CD8-positive, alpha-beta memory T cell (primary cell): ENCODE results near the gene TMEM164. TPM values are rescaled to one million over a fixed set of nuclear protein-coding genes. Genes with fewer than 3 reads are reported as not detected.

Experiments used
- CTCF ChIA-PET: fragments of 350-600 bp; sonication (Branson Sonifier 250); formaldehyde crosslinking; loops from one replicate; lab custom pipeline; 2021; ENCODE audit warnings: antibody characterized with exemption; lab: Charles Lee
- POLR2A ChIA-PET: fragments of 350-600 bp; sonication (Branson Sonifier 250); formaldehyde crosslinking; loops from one replicate; lab custom pipeline; 2021; ENCODE audit warnings: antibody characterized with exemption; lab: Charles Lee
- DNase-seq, 5 donors: peaks; one replicate each; pipeline versions ENCODE4 v3.0.0 to v3.0.0-alpha.2; 2020 to 2022; ENCODE audit warnings: mixed read lengths in 1 of 5
- H3K27ac ChIP-seq: one replicate; pipeline ENCODE4 v1.7.0; 2013; ENCODE audit warnings: low read depth, mild to moderate bottlenecking, low read length, moderate library complexity
- H3K27me3 ChIP-seq: 2 replicates; pipeline ENCODE4 v1.7.0; 2013; ENCODE audit warnings: low read length, mild to moderate bottlenecking; ENCODE audit not compliant: insufficient read depth, poor library complexity, severe bottlenecking
- H3K36me3 ChIP-seq: 2 replicates; pipeline ENCODE4 v1.7.0; 2013; ENCODE audit warnings: mild to moderate bottlenecking, low read length, moderate library complexity; ENCODE audit not compliant: insufficient read depth
- H3K4me1 ChIP-seq: 2 replicates; pipeline ENCODE4 v1.7.0; 2013; ENCODE audit warnings: mild to moderate bottlenecking, low read length, moderate library complexity; ENCODE audit not compliant: insufficient read depth
- H3K4me3 ChIP-seq: 2 replicates; pipeline ENCODE4 v1.7.0; 2013; ENCODE audit warnings: mild to moderate bottlenecking, low read length
- H3K9me3 ChIP-seq: 2 replicates; pipeline ENCODE4 v1.7.0; 2013; ENCODE audit warnings: mild to moderate bottlenecking, low read length
- H3K27ac Mint-ChIP-seq, 8 donors: one replicate each; pipeline ENCODE4 v1.8.0; 2020 to 2021; ENCODE audit warnings: mixed read lengths in 8 of 8, mild to moderate bottlenecking in 6 of 8, inconsistent platforms in 3 of 8, moderate library complexity in 3 of 8
- H3K27me3 Mint-ChIP-seq, 2 donors: one replicate each; pipeline ENCODE4 v1.8.0; 2020 to 2021; ENCODE audit warnings: mixed read lengths in 2 of 2, mild to moderate bottlenecking in 1 of 2, moderate library complexity in 1 of 2
- H3K36me3 Mint-ChIP-seq, 3 donors: one replicate each; pipeline ENCODE4 v1.8.0; 2020 to 2021; ENCODE audit warnings: mixed read lengths in 3 of 3, inconsistent platforms in 1 of 3, mild to moderate bottlenecking in 1 of 3
- H3K4me1 Mint-ChIP-seq, 3 donors: one replicate each; pipeline ENCODE4 v1.8.0; 2020 to 2021; ENCODE audit warnings: mixed read lengths in 3 of 3, inconsistent platforms in 1 of 3, mild to moderate bottlenecking in 1 of 3
- H3K4me3 Mint-ChIP-seq, 7 donors: one replicate each; pipeline ENCODE4 v1.8.0; 2020 to 2021; ENCODE audit warnings: mixed read lengths in 7 of 7, mild to moderate bottlenecking in 6 of 7, moderate library complexity in 4 of 7, inconsistent platforms in 2 of 7
- H3K9me3 Mint-ChIP-seq, 5 donors: one replicate each; pipeline ENCODE4 v1.8.0; 2020 to 2022; ENCODE audit warnings: mixed read lengths in 5 of 5, mild to moderate bottlenecking in 3 of 5, moderate library complexity in 2 of 5, inconsistent platforms in 1 of 5
- polyA plus RNA-seq: library from polyadenylated mRNA; unstranded; fragments of 300-500 nt; fragmentation: Illumina TruSeq; gene quantifications from one replicate; pipeline ENCODE4 v1.2.3, GENCODE V29; 2021
- total RNA-seq, 2 experiments: library from RNA; stranded (reverse); gene quantifications; one replicate each; pipeline ENCODE4 v1.2.3, GENCODE V29; 2021

The TMEM164 gene
- total and polyA plus RNA-seq, 3 experiments from 2014 or later = 3.2 to 13.2 (median 11.6) TPM

- CTCF ChIA-PET = no interaction called here
- H3K36me3 Mint-ChIP-seq = peaks cover 0 to 42% (median 1%) of the 10 kb centered on the region in 3 donors
- H3K9me3 Mint-ChIP-seq = no peaks in the 10 kb centered on the region
- POLR2A ChIA-PET = no interaction called here
- H3K4me1 Mint-ChIP-seq = peaks cover 0 to 4% (median 0%) of the 10 kb centered on the region in 3 donors
- H3K27ac Mint-ChIP-seq = no peak overlapping the region
- peaks cover 0 to 2% of the 10 kb centered on the region in 2 donors for H3K27me3 Mint-ChIP-seq
- no peak overlapping the region for H3K4me3 ChIP-seq
- no peaks in the 10 kb centered on the region for H3K27me3 ChIP-seq
- H3K27ac ChIP-seq = no peak overlapping the region
- no peak for DNase-seq
- no peaks in the 10 kb centered on the region for H3K9me3 ChIP-seq
- no peaks in the 10 kb centered on the region for H3K4me1 ChIP-seq
- no peak overlapping the region for H3K4me3 Mint-ChIP-seq
- no peaks in the 10 kb centered on the region for H3K36me3 ChIP-seq
Measured at GRCh38 chrX:110173192-110174175, 170.6 kb downstream of the TMEM164 start.

- Histone ChIP-seq H3K9me3 (no peaks in the 10 kb centered on the region), H3K36me3 (no peaks in the 10 kb centered on the region), H3K27me3 (no peaks in the 10 kb centered on the region), H3K4me1 (no peaks in the 10 kb centered on the region), H3K27ac (no peak overlapping the region), H3K4me3 (no peak overlapping the region)
- H3K4me3 Mint-ChIP-seq = no peak overlapping the region
- DNase-seq = no peak
- peaks cover 0 to 43% (median 1%) of the 10 kb centered on the region in 3 donors for H3K36me3 Mint-ChIP-seq
- ChIA-PET CTCF (interaction anchor here (1.0 kb wide), 1 partner anchor 29 kb away, joined by 3 read pairs; no protein-coding TSS in a partner anchor), POLR2A (no interaction called here)
- no peaks in the 10 kb centered on the region for H3K9me3 Mint-ChIP-seq
- peaks cover 0 to 4% of the 10 kb centered on the region in 2 donors for H3K27me3 Mint-ChIP-seq
- H3K27ac Mint-ChIP-seq = peak overlapping the region in 1 of 8 donors; percentile 19
- H3K4me1 Mint-ChIP-seq = peaks cover 0 to 10% (median 8%) of the 10 kb centered on the region in 3 donors
Measured at GRCh38 chrX:110175146-110175545, 172.2 kb downstream of the TMEM164 start.

- CTCF ChIA-PET = interaction anchor here (1.6 kb wide), 1 partner anchor 9 kb away, joined by 5 read pairs; no protein-coding TSS in a partner anchor
Measured at GRCh38 chrX:110175696-110176095, 172.8 kb downstream of the TMEM164 start.

GRCh38 chrX:110178179-110178865, 175.4 kb downstream of the TMEM164 start:
- no peaks in the 10 kb centered on the region for H3K36me3 ChIP-seq
- Mint-ChIP-seq H3K27ac (peak overlapping the region in 1 of 8 donors; percentile 85), H3K9me3 (no peaks in the 10 kb centered on the region), H3K36me3 (peaks cover 0 to 21% (median 2%) of the 10 kb centered on the region in 3 donors), H3K4me3 (no peak overlapping the region), H3K27me3 (peaks cover 0 to 12% of the 10 kb centered on the region in 2 donors), H3K4me1 (peaks cover 4 to 24% (median 14%) of the 10 kb centered on the region in 3 donors)
- H3K27ac ChIP-seq = peak overlapping the region; percentile 54
- H3K4me3 ChIP-seq = no peak overlapping the region
- DNase-seq = no peak
- H3K27me3 ChIP-seq = no peaks in the 10 kb centered on the region
- no peaks in the 10 kb centered on the region for H3K9me3 ChIP-seq
- no peaks in the 10 kb centered on the region for H3K4me1 ChIP-seq
- ChIA-PET POLR2A (interaction anchor here (0.6 kb wide), 1 partner anchor 19 kb away, joined by 3 read pairs; no protein-coding TSS in a partner anchor), CTCF (interaction anchor here (0.8 kb wide), 1 partner anchor 10 kb away, joined by 3 read pairs; no protein-coding TSS in a partner anchor)

More at GRCh38 chrX:110175696-110176095, 172.8 kb downstream of the TMEM164 start:
- Mint-ChIP-seq H3K36me3 (peaks cover 0 to 42% (median 1%) of the 10 kb centered on the region in 3 donors), H3K9me3 (no peaks in the 10 kb centered on the region), H3K4me3 (no peak overlapping the region), H3K27ac (no peak overlapping the region), H3K27me3 (peaks cover 0 to 5% of the 10 kb centered on the region in 2 donors), H3K4me1 (peaks cover 0 to 12% (median 10%) of the 10 kb centered on the region in 3 donors)
- POLR2A ChIA-PET = no interaction called here
- Histone ChIP-seq H3K4me1 (no peaks in the 10 kb centered on the region), H3K4me3 (no peak overlapping the region), H3K27ac (no peak overlapping the region), H3K9me3 (no peaks in the 10 kb centered on the region), H3K36me3 (no peaks in the 10 kb centered on the region), H3K27me3 (no peaks in the 10 kb centered on the region)
- no peak for DNase-seq

GRCh38 chrX:110180176-110180927, 177.4 kb downstream of the TMEM164 start:
- Mint-ChIP-seq H3K4me3 (no peak overlapping the region), H3K4me1 (peaks cover 12 to 26% (median 18%) of the 10 kb centered on the region in 3 donors), H3K27me3 (peaks cover 0 to 10% of the 10 kb centered on the region in 2 donors), H3K36me3 (peaks cover 0 to 13% (median 2%) of the 10 kb centered on the region in 3 donors), H3K27ac (peak overlapping the region in 4 of 8 donors; percentile 2 to 64 (median 34)), H3K9me3 (no peaks in the 10 kb centered on the region)
- no peaks in the 10 kb centered on the region for H3K27me3 ChIP-seq
- CTCF ChIA-PET = no interaction called here
- no peaks in the 10 kb centered on the region for H3K9me3 ChIP-seq
- H3K4me1 ChIP-seq = no peaks in the 10 kb centered on the region
- no peak overlapping the region for H3K27ac ChIP-seq
- H3K4me3 ChIP-seq = no peak overlapping the region
- DNase-seq = no peak
- POLR2A ChIA-PET = no interaction called here
- no peaks in the 10 kb centered on the region for H3K36me3 ChIP-seq

GRCh38 chrX:110180928-110181310, 178.0 kb downstream of the TMEM164 start:
- Histone ChIP-seq H3K4me1 (no peaks in the 10 kb centered on the region), H3K36me3 (no peaks in the 10 kb centered on the region), H3K4me3 (no peak overlapping the region), H3K27ac (no peak overlapping the region), H3K9me3 (no peaks in the 10 kb centered on the region), H3K27me3 (no peaks in the 10 kb centered on the region)
- DNase-seq = no peak
- Mint-ChIP-seq H3K27ac (peak overlapping the region in 3 of 8 donors; percentile 2 to 64 (median 31)), H3K36me3 (peaks cover 0 to 13% (median 2%) of the 10 kb centered on the region in 3 donors), H3K4me1 (peaks cover 14 to 29% (median 21%) of the 10 kb centered on the region in 3 donors), H3K4me3 (no peak overlapping the region), H3K9me3 (no peaks in the 10 kb centered on the region), H3K27me3 (peaks cover 0 to 10% of the 10 kb centered on the region in 2 donors)
- CTCF ChIA-PET = no interaction called here
- POLR2A ChIA-PET = no interaction called here

- ChIA-PET CTCF (no interaction called here), POLR2A (no interaction called here)
- Histone ChIP-seq H3K27ac (no peak overlapping the region), H3K4me3 (no peak overlapping the region), H3K9me3 (no peaks in the 10 kb centered on the region), H3K36me3 (no peaks in the 10 kb centered on the region), H3K4me1 (no peaks in the 10 kb centered on the region), H3K27me3 (no peaks in the 10 kb centered on the region)
- Mint-ChIP-seq H3K36me3 (peaks cover 0 to 10% (median 2%) of the 10 kb centered on the region in 3 donors), H3K4me1 (peaks cover 14 to 28% (median 21%) of the 10 kb centered on the region in 3 donors), H3K27ac (peak overlapping the region in 7 of 8 donors; percentile 23 to 86 (median 69)), H3K27me3 (peaks cover 0 to 10% of the 10 kb centered on the region in 2 donors), H3K9me3 (no peaks in the 10 kb centered on the region), H3K4me3 (peak overlapping the region in 2 of 7 donors; percentile 9 to 53)
- DNase-seq = no peak
Measured at GRCh38 chrX:110181459-110182137, 178.7 kb downstream of the TMEM164 start.
